ENCODE results near the gene CISD2.
"Not testable (repeated sequence)": the region's sequence is repeated elsewhere in the genome, so short reads cannot be mapped to it uniquely, and the experiment has no call there.

The CISD2 gene

GRCh38 chr4:102918859-102919258 is 50.1 kb downstream of the CISD2 start:
- DNase-seq (ENCODE audit: low spot score), result no peak

GRCh38 chr4:102919697-102920096 is 50.9 kb downstream of the CISD2 start:
- not testable (repeated sequence) for DNase-seq (ENCODE audit: low spot score)

- no peak for DNase-seq (ENCODE audit: low spot score)
Measured at GRCh38 chr4:102935716-102936115, 66.9 kb downstream of the CISD2 start.

GRCh38 chr4:102938063-102938462 is 69.3 kb downstream of the CISD2 start:
- DNase-seq (ENCODE audit: low spot score), result not testable (repeated sequence)

Data from NAMALWA (cell line).